Measurements from ENCODE around the gene NTMT1.

GRCh38 chr9:129630967-129631673 lies 5.2 kb downstream of the NTMT1 start:
- TF ChIP-seq EZH2phosphoT487 (IDR thresholded peaks at IDR 0.05; ENCODE audit: borderline replicate concordance) (no peak), CTCF (conservative IDR thresholded peaks at IDR 0.05; ENCODE audit: low read length) (no peak)

Measured in Loucy (cell line).